ENCODE results near the gene ERVV-1.

- TF ChIP-seq FOXA1 (IDR thresholded peaks at IDR 0.05) (no peak), ARNT (IDR thresholded peaks at IDR 0.05) (no peak), PKNOX1 (IDR thresholded peaks at IDR 0.05) (no peak), ELF4 (IDR thresholded peaks at IDR 0.05) (no peak), FOXK2 (IDR thresholded peaks at IDR 0.05) (no peak), BHLHE40 (IDR thresholded peaks at IDR 0.05; ENCODE audit: borderline replicate concordance) (no peak), L3MBTL2 (conservative IDR thresholded peaks at IDR 0.05) (no peak)
These were observed 21.4 kb downstream of the ERVV-1 start for GRCh38 chr19:53034948-53035675.

All from HEK293T (cell line).